Loucy (cell line): ENCODE results near the gene FGGY.

Source experiments
- H2AFZ ChIP-seq: fragments of 200-600 bp; sonication (generic); 2 replicates; pipeline ENCODE4 v1.6.0; 2016; ENCODE audit warnings: antibody characterized with exemption, mild to moderate bottlenecking, low read length, moderate library complexity
- H3F3A ChIP-seq: fragments of 200-600 bp; 2 replicates; pipeline ENCODE4 v1.6.0; 2016; ENCODE audit warnings: antibody characterized with exemption, low read depth, mild to moderate bottlenecking
- H3K27me3 ChIP-seq: fragments of 200-600 bp; sonication (generic); 2 replicates; pipeline ENCODE4 v1.6.1; 2014; ENCODE audit warnings: low read length, mild to moderate bottlenecking; ENCODE audit not compliant: insufficient read depth, poor library complexity, severe bottlenecking
- H3K36me3 ChIP-seq: fragments of 200-600 bp; sonication (generic); 2 replicates; pipeline ENCODE4 v1.6.1; 2016; ENCODE audit warnings: low read length; ENCODE audit not compliant: insufficient read depth
- H3K4me1 ChIP-seq: fragments of 200-600 bp; sonication (generic); 2 replicates; pipeline ENCODE4 v1.5.1; 2014; ENCODE audit warnings: low read length, mild to moderate bottlenecking; ENCODE audit not compliant: insufficient read depth, poor library complexity, severe bottlenecking
- H3K4me2 ChIP-seq: fragments of 200-600 bp; sonication (generic); 2 replicates; pipeline ENCODE4 v1.6.0; 2014; ENCODE audit warnings: antibody characterized with exemption, low read length, low read depth, mild to moderate bottlenecking; ENCODE audit not compliant: poor library complexity, severe bottlenecking
- H3K4me3 ChIP-seq: fragments of 200-600 bp; sonication (generic); 2 replicates; pipeline ENCODE4 v1.5.1; 2014; ENCODE audit warnings: low read length, mild to moderate bottlenecking, mixed read lengths; ENCODE audit not compliant: poor library complexity, severe bottlenecking
- H3K79me2 ChIP-seq: fragments of 200-600 bp; sonication (generic); 2 replicates; pipeline ENCODE4 v1.6.1; 2014; ENCODE audit warnings: low read length; ENCODE audit not compliant: insufficient read depth
- H3K9ac ChIP-seq: fragments of 200-600 bp; sonication (generic); 2 replicates; pipeline ENCODE4 v1.6.0; 2014; ENCODE audit warnings: mild to moderate bottlenecking, low read depth, low read length, moderate library complexity; ENCODE audit not compliant: poor library complexity, severe bottlenecking
- H3K9me2 ChIP-seq: fragments of 200-600 bp; sonication (generic); replicated peaks from 2 replicates; pipeline ENCODE4 v1.6.1; 2016; ENCODE audit warnings: low read depth, low read length, mixed read lengths
- H3K9me3 ChIP-seq: fragments of 200-600 bp; sonication (generic); 2 replicates; pipeline ENCODE4 v1.6.1; 2014; ENCODE audit warnings: mild to moderate bottlenecking, antibody characterized with exemption, low read length, low read depth; ENCODE audit not compliant: insufficient read depth
- H4K20me1 ChIP-seq: fragments of 200-600 bp; sonication (generic); 2 replicates; pipeline ENCODE4 v1.6.0; 2014; ENCODE audit warnings: antibody characterized with exemption, low read length, mild to moderate bottlenecking; ENCODE audit not compliant: insufficient read depth, poor library complexity, severe bottlenecking
- EZH2phosphoT487 ChIP-seq: fragments of 200-600 bp; IDR thresholded peaks from 2 replicates; pipeline ENCODE4 v1.6.1; 2018; ENCODE audit warnings: antibody characterized with exemption, mild to moderate bottlenecking, moderate library complexity, borderline replicate concordance
- TF ChIP-seq, protein P1 (sequence below): fragments of 200-600 bp; sonication (generic); conservative IDR thresholded peaks from 2 replicates; pipeline ENCODE4 v1.5.1; 2014; ENCODE audit warnings: mild to moderate bottlenecking, antibody characterized with exemption, low read length

The FGGY gene

DNA sequence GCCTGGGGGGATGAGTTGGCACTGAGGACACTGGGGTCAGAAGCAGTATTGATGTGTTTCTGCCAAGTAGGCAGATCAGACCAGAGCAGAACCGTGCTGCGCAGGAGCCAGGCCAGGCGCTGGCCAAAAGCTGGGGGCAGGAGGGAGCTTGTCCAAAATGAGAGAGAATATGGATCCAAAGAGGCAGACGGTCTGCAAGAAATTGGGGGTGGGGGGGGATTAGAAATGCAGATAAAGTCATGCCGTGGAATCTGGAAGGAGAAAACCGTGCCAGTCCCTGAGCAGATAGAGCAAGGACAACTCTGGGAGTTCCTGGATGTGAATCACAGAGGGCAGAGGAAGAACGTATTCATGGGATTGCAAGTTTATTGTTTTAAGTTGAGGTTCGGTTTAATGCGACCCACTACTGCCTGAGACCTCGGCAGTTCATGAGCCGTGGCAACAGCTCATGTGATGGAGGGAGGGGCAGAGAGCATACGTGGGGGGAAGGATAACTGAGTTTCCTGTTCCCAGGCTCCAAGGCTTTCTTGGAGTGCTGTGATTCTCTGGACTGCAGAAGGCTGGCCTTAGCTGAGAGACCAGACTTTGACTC, 224.0 kb downstream of the FGGY start:
- TF ChIP-seq EZH2phosphoT487, result no peak
- TF ChIP-seq, protein P1, sequence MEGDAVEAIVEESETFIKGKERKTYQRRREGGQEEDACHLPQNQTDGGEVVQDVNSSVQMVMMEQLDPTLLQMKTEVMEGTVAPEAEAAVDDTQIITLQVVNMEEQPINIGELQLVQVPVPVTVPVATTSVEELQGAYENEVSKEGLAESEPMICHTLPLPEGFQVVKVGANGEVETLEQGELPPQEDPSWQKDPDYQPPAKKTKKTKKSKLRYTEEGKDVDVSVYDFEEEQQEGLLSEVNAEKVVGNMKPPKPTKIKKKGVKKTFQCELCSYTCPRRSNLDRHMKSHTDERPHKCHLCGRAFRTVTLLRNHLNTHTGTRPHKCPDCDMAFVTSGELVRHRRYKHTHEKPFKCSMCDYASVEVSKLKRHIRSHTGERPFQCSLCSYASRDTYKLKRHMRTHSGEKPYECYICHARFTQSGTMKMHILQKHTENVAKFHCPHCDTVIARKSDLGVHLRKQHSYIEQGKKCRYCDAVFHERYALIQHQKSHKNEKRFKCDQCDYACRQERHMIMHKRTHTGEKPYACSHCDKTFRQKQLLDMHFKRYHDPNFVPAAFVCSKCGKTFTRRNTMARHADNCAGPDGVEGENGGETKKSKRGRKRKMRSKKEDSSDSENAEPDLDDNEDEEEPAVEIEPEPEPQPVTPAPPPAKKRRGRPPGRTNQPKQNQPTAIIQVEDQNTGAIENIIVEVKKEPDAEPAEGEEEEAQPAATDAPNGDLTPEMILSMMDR, result no peak
- no peak overlapping the region for H3K4me3 ChIP-seq
- H3K4me2 ChIP-seq, result no peak overlapping the region
- peaks cover 4% of the 10 kb centered on the region for H3K4me1 ChIP-seq
- H3F3A ChIP-seq, result no peaks in the 10 kb centered on the region
- no peaks in the 10 kb centered on the region for H3K9me2 ChIP-seq
- H2AFZ ChIP-seq, result no peak overlapping the region
- no peaks in the 10 kb centered on the region for H3K9me3 ChIP-seq
- H3K36me3 ChIP-seq, result no peaks in the 10 kb centered on the region
- no peaks in the 10 kb centered on the region for H3K79me2 ChIP-seq
- no peak overlapping the region for H3K9ac ChIP-seq
- H3K27me3 ChIP-seq, result no peaks in the 10 kb centered on the region
- H4K20me1 ChIP-seq, result no peaks in the 10 kb centered on the region

DNA sequence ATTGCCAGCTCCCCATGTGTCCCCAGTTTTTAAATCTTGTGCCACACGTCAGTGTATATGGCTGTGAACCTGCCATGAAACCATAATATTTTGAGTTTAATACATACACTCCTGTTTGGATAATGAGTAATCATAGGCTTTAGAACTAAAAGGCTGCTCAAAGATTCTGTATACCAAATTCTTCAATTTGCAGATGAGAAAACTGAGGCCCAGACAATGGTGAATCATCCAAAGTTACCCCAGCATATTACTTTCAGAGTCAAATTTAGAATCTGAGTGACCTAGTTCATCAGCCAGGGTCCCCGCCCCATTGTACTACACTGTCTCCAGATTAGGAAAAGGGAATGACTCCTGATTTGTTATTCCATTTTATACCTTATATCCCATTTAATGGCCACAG, 224.6 kb downstream of the FGGY start:
- Histone ChIP-seq H3K4me1 (peaks cover 4% of the 10 kb centered on the region), H3K4me3 (no peak overlapping the region)

DNA sequence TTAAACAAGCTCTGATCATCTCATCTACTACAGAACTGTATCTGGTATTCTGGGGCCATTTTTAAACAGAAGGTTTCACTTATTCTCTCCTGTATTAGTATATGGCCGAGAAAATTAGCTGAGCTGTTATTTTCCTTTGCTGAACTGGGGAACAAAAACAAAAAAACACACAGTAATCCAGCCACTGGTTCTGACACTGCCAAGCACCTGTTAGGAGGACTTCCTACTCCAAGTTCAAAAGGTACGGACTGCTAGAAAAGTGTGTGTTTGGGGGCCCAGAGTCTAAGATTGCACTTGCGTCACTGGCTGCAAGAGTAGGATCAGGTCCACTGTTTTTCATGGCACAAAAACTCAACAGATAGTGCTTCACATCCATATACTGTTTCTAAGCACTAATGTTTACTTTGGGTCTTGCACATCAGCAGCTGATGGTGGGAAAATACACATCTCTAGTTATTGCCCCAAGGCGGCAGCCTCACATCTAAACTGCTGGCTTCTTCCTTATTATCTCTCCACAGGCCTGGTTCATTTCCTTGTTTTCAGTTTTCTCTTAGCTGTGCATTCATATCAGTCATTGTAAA, 226.1 kb downstream of the FGGY start:
- H3K9ac ChIP-seq, result no peak overlapping the region
- H3K9me2 ChIP-seq, result no peaks in the 10 kb centered on the region
- H3K27me3 ChIP-seq, result no peaks in the 10 kb centered on the region
- no peaks in the 10 kb centered on the region for H3K36me3 ChIP-seq
- no peaks in the 10 kb centered on the region for H3K79me2 ChIP-seq
- no peak overlapping the region for H3K4me2 ChIP-seq
- no peaks in the 10 kb centered on the region for H3K9me3 ChIP-seq
- peaks cover 7% of the 10 kb centered on the region for H3K4me1 ChIP-seq
- no peak overlapping the region for H3K4me3 ChIP-seq
- no peaks in the 10 kb centered on the region for H3F3A ChIP-seq
- no peak overlapping the region for H2AFZ ChIP-seq
- no peak for TF ChIP-seq EZH2phosphoT487
- TF ChIP-seq, protein P1, result no peak
- no peaks in the 10 kb centered on the region for H4K20me1 ChIP-seq

More for the DNA sequence above, 224.6 kb downstream of the FGGY start:
- Histone ChIP-seq H3K9me2 (no peaks in the 10 kb centered on the region), H3K9ac (no peak overlapping the region), H3K79me2 (no peaks in the 10 kb centered on the region), H3F3A (no peaks in the 10 kb centered on the region), H3K4me2 (no peak overlapping the region), H2AFZ (no peak overlapping the region), H3K27me3 (no peaks in the 10 kb centered on the region), H3K9me3 (no peaks in the 10 kb centered on the region), H4K20me1 (no peaks in the 10 kb centered on the region), H3K36me3 (no peaks in the 10 kb centered on the region)
- TF ChIP-seq, protein P1, result no peak
- no peak for TF ChIP-seq EZH2phosphoT487
